ENCODE results near the gene IL17C. TPM values are rescaled to one million over a fixed set of nuclear protein-coding genes. Genes with fewer than 3 reads are reported as not detected.

The IL17C gene
- polyA plus RNA-seq, 1 of the 3 experiments (the other 2 are of a cell fraction) = 0.07 TPM

DNA sequence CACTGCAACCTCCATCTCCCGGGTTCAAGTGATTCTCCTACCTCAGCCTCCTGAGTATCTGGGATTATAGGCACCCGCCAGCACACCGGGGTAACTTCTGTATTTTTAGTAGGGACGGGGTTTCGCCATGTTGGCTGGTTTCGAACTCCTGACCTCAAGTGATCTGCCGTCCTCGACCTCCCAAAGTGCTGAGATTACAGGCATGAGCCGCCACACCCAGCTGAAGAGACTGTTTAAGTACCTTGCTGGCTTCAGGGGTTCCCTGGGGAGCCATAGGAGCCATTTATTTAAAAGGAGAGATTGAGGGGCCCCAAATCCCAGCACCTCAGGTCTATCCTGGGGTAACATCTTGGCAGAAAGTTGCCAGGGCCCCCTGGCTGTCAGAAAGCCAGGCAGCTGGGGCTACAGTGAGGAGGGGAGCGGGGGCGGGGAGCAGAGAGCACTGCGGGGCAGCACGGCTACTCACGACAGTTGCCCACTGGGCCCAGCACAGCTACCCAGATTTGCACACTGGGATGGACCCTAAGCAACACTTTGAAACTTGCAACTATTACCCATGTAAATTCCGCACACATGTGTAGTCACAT, 46.3 kb downstream of the IL17C start:
- Histone ChIP-seq H3F3A (replicated peaks; ENCODE audit: insufficient read depth) (peaks cover 5% of the 10 kb centered on the region), H3K27ac (ENCODE audit: low read depth in 2 of 2, low read length in 1 of 2) (no peak overlapping the region), H3K36me3 (replicated peaks in 1 of 2; ENCODE audit: control insufficient read depth in 1 of 2, insufficient read depth in 2 of 2, low read length in 1 of 2) (no peaks in the 10 kb centered on the region), H3K4me2 (0 out of 2 replicates have a peak overlapping the region, but pooled peaks have one; percentile 98), H3K27me3 (ENCODE audit: insufficient read depth) (no peaks in the 10 kb centered on the region; the same call in 1 of the 2 replicates), H3K79me2 (ENCODE audit: insufficient read depth) (no peaks in the 10 kb centered on the region), H3K9me2 (no peaks in the 10 kb centered on the region), H3K4me3 (ENCODE audit: low read depth in 2 of 2, low read length in 1 of 2) (no peak overlapping the region), H3K4me1 (ENCODE audit: control insufficient read depth in 1 of 2, insufficient read depth in 2 of 2, low read depth in 1 of 2, low read length in 1 of 2) (peaks cover 5 to 12% of the 10 kb centered on the region in 2 experiments; a peak in 2 of 4 replicates), H3K9ac (no peak overlapping the region), H4K20me1 (ENCODE audit: insufficient read depth) (no peaks in the 10 kb centered on the region), H2AFZ (ENCODE audit: low read depth) (0 out of 2 replicates have a peak overlapping the region, but pooled peaks have one; percentile 51), H3K9me3 (no peaks in the 10 kb centered on the region)
- WGBS (ENCODE audit: low lambda C conversion rate) = 76% methylated on average over 10 of the region's 15 CpGs
- ChIA-PET POLR2A (no interaction called here), CTCF (interaction anchor here (1.0 to 1.9 kb wide), 7 partner anchors 9 to 53 kb away, joined by 3 to 12 read pairs (median 4); no protein-coding TSS in a partner anchor)
- DNase-seq = peak; percentile 39
- TF ChIP-seq FOXJ3 (CRISPR knock-in tag; IDR thresholded peaks at IDR 0.05) (no peak), TEAD4 (IDR thresholded peaks at IDR 0.05; ENCODE audit: borderline replicate concordance, insufficient read depth) (no peak), TAF1 (IDR thresholded peaks at IDR 0.05; ENCODE audit: borderline replicate concordance, low read depth, low read length) (no peak), EZH2phosphoT487 (IDR thresholded peaks at IDR 0.05; ENCODE audit: borderline replicate concordance, low read depth) (no peak), TCF12 (IDR thresholded peaks at IDR 0.05) (no peak), RAD21 (IDR thresholded peaks at IDR 0.05; ENCODE audit: low read length) (no peak)
- TF ChIP-seq, protein P1, sequence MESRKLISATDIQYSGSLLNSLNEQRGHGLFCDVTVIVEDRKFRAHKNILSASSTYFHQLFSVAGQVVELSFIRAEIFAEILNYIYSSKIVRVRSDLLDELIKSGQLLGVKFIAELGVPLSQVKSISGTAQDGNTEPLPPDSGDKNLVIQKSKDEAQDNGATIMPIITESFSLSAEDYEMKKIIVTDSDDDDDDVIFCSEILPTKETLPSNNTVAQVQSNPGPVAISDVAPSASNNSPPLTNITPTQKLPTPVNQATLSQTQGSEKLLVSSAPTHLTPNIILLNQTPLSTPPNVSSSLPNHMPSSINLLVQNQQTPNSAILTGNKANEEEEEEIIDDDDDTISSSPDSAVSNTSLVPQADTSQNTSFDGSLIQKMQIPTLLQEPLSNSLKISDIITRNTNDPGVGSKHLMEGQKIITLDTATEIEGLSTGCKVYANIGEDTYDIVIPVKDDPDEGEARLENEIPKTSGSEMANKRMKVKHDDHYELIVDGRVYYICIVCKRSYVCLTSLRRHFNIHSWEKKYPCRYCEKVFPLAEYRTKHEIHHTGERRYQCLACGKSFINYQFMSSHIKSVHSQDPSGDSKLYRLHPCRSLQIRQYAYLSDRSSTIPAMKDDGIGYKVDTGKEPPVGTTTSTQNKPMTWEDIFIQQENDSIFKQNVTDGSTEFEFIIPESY (IDR thresholded peaks at IDR 0.05; ENCODE audit: borderline replicate concordance, low read depth) = no peak
- TF ChIP-seq, protein P2, sequence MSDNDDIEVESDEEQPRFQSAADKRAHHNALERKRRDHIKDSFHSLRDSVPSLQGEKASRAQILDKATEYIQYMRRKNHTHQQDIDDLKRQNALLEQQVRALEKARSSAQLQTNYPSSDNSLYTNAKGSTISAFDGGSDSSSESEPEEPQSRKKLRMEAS (IDR thresholded peaks at IDR 0.05; ENCODE audit: low read depth) = no peak
- TF ChIP-seq, protein P3, sequence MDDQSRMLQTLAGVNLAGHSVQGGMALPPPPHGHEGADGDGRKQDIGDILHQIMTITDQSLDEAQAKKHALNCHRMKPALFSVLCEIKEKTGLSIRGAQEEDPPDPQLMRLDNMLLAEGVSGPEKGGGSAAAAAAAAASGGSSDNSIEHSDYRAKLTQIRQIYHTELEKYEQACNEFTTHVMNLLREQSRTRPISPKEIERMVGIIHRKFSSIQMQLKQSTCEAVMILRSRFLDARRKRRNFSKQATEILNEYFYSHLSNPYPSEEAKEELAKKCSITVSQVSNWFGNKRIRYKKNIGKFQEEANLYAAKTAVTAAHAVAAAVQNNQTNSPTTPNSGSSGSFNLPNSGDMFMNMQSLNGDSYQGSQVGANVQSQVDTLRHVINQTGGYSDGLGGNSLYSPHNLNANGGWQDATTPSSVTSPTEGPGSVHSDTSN (IDR thresholded peaks at IDR 0.05) = no peak

DNA sequence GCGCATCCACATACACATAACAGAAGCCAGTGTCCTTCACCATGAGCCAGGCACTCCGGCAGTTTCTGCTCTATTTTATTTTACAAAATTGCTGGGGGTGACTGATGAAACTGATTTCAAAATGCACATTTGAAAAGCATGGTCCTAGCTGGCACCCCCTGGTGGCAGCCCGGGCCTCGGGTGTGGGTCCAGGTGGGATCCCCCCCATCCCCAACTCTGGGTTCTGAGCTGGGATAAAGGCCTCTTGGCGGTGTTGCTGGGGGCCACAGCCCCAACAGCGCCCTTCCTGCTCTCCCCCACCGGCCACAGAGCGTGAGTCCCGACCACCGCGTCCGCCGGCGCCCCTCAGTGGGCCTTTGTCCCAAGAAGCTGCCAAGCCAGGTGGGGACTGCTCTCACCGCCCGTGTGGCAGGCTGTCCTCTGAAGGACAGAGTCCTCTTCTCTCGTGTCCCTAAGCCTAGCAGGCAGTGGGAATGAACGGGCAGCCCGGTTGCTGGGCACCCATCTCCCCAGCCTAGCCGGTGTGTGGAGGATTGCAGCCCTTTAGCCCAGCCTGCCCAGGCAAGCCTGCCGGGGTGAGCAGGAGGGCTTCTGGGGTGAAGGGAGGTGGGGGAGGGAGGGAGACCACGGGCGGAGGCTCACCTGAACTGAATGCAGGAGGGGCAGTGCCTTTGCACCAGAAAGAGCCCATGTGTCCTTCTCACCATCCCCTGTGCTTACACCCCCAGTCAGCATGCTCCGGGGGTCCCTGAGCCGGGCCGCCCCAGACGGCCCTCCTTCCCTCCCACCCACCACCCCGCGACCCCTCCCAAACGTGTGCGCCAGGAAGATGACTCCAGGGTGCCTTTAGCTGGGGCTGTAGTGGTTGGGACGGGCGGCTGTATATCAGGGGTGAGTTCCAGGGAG, 47.0 kb downstream of the IL17C start:
- ChIA-PET POLR2A (no interaction called here), CTCF (interaction anchor here (0.6 to 1.9 kb wide), 9 partner anchors 10 to 52 kb away, joined by 3 to 12 read pairs (median 3); no protein-coding TSS in a partner anchor)
- Histone ChIP-seq H3K4me2 (peak overlapping the region; percentile 98), H3K9me3 (no peaks in the 10 kb centered on the region), H3K27me3 (ENCODE audit: insufficient read depth) (no peaks in the 10 kb centered on the region; the same call in 1 of the 2 replicates), H3K27ac (ENCODE audit: low read depth in 2 of 2, low read length in 1 of 2) (no peak overlapping the region), H3K9me2 (no peaks in the 10 kb centered on the region), H3K4me1 (ENCODE audit: control insufficient read depth in 1 of 2, insufficient read depth in 2 of 2, low read depth in 1 of 2, low read length in 1 of 2) (peaks cover 5 to 12% of the 10 kb centered on the region in 2 experiments; a peak in 2 of 4 replicates), H4K20me1 (ENCODE audit: insufficient read depth) (no peaks in the 10 kb centered on the region), H2AFZ (ENCODE audit: low read depth) (0 out of 2 replicates have a peak overlapping the region, but pooled peaks have one; percentile 74), H3K79me2 (ENCODE audit: insufficient read depth) (no peaks in the 10 kb centered on the region), H3K4me3 (ENCODE audit: low read depth in 2 of 2, low read length in 1 of 2) (peak overlapping the region; percentile 51 to 73), H3K9ac (no peak overlapping the region), H3K36me3 (replicated peaks in 1 of 2; ENCODE audit: control insufficient read depth in 1 of 2, insufficient read depth in 2 of 2, low read length in 1 of 2) (no peaks in the 10 kb centered on the region), H3F3A (replicated peaks; ENCODE audit: insufficient read depth) (peaks cover 5% of the 10 kb centered on the region)
- peak; percentile 79 for DNase-seq
- 15% methylated on average over 17 of the region's 33 CpGs for WGBS (ENCODE audit: low lambda C conversion rate)
- TF ChIP-seq NFIC (IDR thresholded peaks at IDR 0.05; ENCODE audit: borderline replicate concordance) (no peak), SMC3 (IDR thresholded peaks at IDR 0.05; ENCODE audit: low read depth, low read length) (no peak), RAD21 (IDR thresholded peaks at IDR 0.05; ENCODE audit: low read length) (no peak), MXI1 (IDR thresholded peaks at IDR 0.05; ENCODE audit: low read depth, low read length) (no peak), RCOR1 (IDR thresholded peaks at IDR 0.05; ENCODE audit: low read length) (no peak)
- TF ChIP-seq, protein P4, sequence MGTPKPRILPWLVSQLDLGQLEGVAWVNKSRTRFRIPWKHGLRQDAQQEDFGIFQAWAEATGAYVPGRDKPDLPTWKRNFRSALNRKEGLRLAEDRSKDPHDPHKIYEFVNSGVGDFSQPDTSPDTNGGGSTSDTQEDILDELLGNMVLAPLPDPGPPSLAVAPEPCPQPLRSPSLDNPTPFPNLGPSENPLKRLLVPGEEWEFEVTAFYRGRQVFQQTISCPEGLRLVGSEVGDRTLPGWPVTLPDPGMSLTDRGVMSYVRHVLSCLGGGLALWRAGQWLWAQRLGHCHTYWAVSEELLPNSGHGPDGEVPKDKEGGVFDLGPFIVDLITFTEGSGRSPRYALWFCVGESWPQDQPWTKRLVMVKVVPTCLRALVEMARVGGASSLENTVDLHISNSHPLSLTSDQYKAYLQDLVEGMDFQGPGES (IDR thresholded peaks at IDR 0.05; ENCODE audit: low read depth, low read length) = no peak
- TF ChIP-seq, protein P5, sequence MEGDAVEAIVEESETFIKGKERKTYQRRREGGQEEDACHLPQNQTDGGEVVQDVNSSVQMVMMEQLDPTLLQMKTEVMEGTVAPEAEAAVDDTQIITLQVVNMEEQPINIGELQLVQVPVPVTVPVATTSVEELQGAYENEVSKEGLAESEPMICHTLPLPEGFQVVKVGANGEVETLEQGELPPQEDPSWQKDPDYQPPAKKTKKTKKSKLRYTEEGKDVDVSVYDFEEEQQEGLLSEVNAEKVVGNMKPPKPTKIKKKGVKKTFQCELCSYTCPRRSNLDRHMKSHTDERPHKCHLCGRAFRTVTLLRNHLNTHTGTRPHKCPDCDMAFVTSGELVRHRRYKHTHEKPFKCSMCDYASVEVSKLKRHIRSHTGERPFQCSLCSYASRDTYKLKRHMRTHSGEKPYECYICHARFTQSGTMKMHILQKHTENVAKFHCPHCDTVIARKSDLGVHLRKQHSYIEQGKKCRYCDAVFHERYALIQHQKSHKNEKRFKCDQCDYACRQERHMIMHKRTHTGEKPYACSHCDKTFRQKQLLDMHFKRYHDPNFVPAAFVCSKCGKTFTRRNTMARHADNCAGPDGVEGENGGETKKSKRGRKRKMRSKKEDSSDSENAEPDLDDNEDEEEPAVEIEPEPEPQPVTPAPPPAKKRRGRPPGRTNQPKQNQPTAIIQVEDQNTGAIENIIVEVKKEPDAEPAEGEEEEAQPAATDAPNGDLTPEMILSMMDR (IDR thresholded peaks at IDR 0.05) = peak; percentile 78
- TF ChIP-seq, protein P2 (IDR thresholded peaks at IDR 0.05; ENCODE audit: low read depth) = peak; percentile 21; the same call in 1 of the 2 replicates
- TF ChIP-seq, protein P3 (IDR thresholded peaks at IDR 0.05) = no peak

All from SK-N-SH (cell line).